ENCODE data around the gene TPRN. TPM values are rescaled to one million over a fixed set of nuclear protein-coding genes. Genes with fewer than 3 reads are reported as not detected.

TPRN gene
- total RNA-seq, 1 experiment from 2014 or later = 43.1 TPM

DNA sequence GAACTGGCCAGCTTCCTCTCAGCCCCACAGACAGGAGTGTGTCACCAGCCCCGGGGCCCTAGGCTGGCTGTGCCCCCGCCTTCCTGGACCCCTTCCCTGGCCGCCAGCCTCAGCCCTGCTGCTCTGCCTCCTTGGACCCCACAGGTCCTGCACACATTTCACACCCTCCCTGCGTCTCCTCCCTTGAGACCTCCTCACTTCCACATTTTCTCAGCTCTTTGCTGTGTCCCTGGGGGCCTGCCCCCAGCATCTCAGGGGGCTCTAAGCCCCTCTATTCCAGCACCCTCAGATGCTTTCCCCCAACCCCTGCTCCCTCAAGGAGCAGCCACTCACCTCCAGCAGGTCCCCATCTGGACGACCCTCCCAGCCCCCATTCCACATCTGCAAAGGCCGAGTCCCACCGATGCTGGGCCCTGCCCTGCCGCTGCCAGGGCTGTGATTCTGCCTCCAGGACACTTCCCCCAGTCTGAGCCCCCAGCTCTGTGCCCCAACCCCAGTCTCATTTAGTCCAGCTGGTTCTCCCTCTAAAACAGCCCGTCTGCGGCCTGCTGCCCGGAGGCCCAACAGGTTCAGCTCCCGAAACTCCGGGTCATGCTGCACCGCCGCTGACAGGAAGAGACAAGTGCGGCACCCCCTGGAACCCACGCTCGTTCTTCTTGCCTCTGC is 34.4 kb upstream of the TPRN start:
- ChIA-PET POLR2A (interaction anchor here (0.7 kb wide), 1 partner anchor 33 kb away, joined by 3 read pairs; no protein-coding TSS in a partner anchor), CTCF (interaction anchor here (0.6 to 4.6 kb wide), 12 partner anchors 9 to 206 kb away, joined by 3 to 143 read pairs (median 9); partner anchors contain the start of genes CYSRT1, NELFB, RNF208 and RNF224)
- Mint-ChIP-seq H3K36me3 (no peaks in the 10 kb centered on the region), H3K27me3 (ENCODE audit: low read depth) (no peaks in the 10 kb centered on the region), H3K4me1 (peaks cover 18% of the 10 kb centered on the region), H3K27ac (no peak overlapping the region; the same call in 1 of the 2 replicates), H3K4me3 (no peak overlapping the region), H3K9me3 (no peaks in the 10 kb centered on the region)
- DNase-seq (ENCODE audit: low spot score) (no peak), ATAC-seq (no peak)
- TF ChIP-seq, protein P1, sequence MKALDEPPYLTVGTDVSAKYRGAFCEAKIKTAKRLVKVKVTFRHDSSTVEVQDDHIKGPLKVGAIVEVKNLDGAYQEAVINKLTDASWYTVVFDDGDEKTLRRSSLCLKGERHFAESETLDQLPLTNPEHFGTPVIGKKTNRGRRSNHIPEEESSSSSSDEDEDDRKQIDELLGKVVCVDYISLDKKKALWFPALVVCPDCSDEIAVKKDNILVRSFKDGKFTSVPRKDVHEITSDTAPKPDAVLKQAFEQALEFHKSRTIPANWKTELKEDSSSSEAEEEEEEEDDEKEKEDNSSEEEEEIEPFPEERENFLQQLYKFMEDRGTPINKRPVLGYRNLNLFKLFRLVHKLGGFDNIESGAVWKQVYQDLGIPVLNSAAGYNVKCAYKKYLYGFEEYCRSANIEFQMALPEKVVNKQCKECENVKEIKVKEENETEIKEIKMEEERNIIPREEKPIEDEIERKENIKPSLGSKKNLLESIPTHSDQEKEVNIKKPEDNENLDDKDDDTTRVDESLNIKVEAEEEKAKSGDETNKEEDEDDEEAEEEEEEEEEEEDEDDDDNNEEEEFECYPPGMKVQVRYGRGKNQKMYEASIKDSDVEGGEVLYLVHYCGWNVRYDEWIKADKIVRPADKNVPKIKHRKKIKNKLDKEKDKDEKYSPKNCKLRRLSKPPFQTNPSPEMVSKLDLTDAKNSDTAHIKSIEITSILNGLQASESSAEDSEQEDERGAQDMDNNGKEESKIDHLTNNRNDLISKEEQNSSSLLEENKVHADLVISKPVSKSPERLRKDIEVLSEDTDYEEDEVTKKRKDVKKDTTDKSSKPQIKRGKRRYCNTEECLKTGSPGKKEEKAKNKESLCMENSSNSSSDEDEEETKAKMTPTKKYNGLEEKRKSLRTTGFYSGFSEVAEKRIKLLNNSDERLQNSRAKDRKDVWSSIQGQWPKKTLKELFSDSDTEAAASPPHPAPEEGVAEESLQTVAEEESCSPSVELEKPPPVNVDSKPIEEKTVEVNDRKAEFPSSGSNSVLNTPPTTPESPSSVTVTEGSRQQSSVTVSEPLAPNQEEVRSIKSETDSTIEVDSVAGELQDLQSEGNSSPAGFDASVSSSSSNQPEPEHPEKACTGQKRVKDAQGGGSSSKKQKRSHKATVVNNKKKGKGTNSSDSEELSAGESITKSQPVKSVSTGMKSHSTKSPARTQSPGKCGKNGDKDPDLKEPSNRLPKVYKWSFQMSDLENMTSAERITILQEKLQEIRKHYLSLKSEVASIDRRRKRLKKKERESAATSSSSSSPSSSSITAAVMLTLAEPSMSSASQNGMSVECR (CRISPR knock-in tag; IDR thresholded peaks at IDR 0.05; ENCODE audit: borderline replicate concordance) = no peak
- TF ChIP-seq SP1 (CRISPR knock-in tag; conservative IDR thresholded peaks at IDR 0.05) = no peak
- TF ChIP-seq, protein P2, sequence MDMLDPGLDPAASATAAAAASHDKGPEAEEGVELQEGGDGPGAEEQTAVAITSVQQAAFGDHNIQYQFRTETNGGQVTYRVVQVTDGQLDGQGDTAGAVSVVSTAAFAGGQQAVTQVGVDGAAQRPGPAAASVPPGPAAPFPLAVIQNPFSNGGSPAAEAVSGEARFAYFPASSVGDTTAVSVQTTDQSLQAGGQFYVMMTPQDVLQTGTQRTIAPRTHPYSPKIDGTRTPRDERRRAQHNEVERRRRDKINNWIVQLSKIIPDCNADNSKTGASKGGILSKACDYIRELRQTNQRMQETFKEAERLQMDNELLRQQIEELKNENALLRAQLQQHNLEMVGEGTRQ (CRISPR knock-in tag; IDR thresholded peaks at IDR 0.05) = no peak
- no peak for TF ChIP-seq RORB (CRISPR knock-in tag; IDR thresholded peaks at IDR 0.05)
- TF ChIP-seq, protein P3, sequence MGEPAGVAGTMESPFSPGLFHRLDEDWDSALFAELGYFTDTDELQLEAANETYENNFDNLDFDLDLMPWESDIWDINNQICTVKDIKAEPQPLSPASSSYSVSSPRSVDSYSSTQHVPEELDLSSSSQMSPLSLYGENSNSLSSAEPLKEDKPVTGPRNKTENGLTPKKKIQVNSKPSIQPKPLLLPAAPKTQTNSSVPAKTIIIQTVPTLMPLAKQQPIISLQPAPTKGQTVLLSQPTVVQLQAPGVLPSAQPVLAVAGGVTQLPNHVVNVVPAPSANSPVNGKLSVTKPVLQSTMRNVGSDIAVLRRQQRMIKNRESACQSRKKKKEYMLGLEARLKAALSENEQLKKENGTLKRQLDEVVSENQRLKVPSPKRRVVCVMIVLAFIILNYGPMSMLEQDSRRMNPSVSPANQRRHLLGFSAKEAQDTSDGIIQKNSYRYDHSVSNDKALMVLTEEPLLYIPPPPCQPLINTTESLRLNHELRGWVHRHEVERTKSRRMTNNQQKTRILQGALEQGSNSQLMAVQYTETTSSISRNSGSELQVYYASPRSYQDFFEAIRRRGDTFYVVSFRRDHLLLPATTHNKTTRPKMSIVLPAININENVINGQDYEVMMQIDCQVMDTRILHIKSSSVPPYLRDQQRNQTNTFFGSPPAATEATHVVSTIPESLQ (CRISPR knock-in tag; IDR thresholded peaks at IDR 0.05) = no peak
- TF ChIP-seq, protein P4, sequence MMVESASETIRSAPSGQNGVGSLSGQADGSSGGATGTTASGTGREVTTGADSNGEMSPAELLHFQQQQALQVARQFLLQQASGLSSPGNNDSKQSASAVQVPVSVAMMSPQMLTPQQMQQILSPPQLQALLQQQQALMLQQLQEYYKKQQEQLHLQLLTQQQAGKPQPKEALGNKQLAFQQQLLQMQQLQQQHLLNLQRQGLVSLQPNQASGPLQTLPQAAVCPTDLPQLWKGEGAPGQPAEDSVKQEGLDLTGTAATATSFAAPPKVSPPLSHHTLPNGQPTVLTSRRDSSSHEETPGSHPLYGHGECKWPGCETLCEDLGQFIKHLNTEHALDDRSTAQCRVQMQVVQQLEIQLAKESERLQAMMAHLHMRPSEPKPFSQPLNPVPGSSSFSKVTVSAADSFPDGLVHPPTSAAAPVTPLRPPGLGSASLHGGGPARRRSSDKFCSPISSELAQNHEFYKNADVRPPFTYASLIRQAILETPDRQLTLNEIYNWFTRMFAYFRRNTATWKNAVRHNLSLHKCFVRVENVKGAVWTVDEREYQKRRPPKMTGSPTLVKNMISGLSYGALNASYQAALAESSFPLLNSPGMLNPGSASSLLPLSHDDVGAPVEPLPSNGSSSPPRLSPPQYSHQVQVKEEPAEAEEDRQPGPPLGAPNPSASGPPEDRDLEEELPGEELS (CRISPR knock-in tag; IDR thresholded peaks at IDR 0.05) = no peak
- no peak for TF ChIP-seq CDX4 (CRISPR knock-in tag; IDR thresholded peaks at IDR 0.05; ENCODE audit: borderline replicate concordance)
- TF ChIP-seq ZNF317 (CRISPR knock-in tag; IDR thresholded peaks at IDR 0.05; ENCODE audit: borderline replicate concordance, low read depth) = no peak
- TF ChIP-seq FOXJ3 (CRISPR knock-in tag; IDR thresholded peaks at IDR 0.05; ENCODE audit: borderline replicate concordance) = no peak
- no peak for TF ChIP-seq ZNF396 (CRISPR knock-in tag; IDR thresholded peaks at IDR 0.05; ENCODE audit: borderline replicate concordance)
- no peak for TF ChIP-seq MAX (CRISPR knock-in tag; IDR thresholded peaks at IDR 0.05)
- TF ChIP-seq SOX15 (CRISPR knock-in tag; IDR thresholded peaks at IDR 0.05) = no peak
- TF ChIP-seq, protein P5, sequence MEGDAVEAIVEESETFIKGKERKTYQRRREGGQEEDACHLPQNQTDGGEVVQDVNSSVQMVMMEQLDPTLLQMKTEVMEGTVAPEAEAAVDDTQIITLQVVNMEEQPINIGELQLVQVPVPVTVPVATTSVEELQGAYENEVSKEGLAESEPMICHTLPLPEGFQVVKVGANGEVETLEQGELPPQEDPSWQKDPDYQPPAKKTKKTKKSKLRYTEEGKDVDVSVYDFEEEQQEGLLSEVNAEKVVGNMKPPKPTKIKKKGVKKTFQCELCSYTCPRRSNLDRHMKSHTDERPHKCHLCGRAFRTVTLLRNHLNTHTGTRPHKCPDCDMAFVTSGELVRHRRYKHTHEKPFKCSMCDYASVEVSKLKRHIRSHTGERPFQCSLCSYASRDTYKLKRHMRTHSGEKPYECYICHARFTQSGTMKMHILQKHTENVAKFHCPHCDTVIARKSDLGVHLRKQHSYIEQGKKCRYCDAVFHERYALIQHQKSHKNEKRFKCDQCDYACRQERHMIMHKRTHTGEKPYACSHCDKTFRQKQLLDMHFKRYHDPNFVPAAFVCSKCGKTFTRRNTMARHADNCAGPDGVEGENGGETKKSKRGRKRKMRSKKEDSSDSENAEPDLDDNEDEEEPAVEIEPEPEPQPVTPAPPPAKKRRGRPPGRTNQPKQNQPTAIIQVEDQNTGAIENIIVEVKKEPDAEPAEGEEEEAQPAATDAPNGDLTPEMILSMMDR (IDR thresholded peaks at IDR 0.05) = no peak
- no peak for TF ChIP-seq NFE2L1 (CRISPR knock-in tag; IDR thresholded peaks at IDR 0.05)
- TF ChIP-seq JAZF1 (CRISPR knock-in tag; IDR thresholded peaks at IDR 0.05) = no peak
- no peak for TF ChIP-seq ATF1 (CRISPR knock-in tag; IDR thresholded peaks at IDR 0.05)
- TF ChIP-seq ZNF423 (CRISPR knock-in tag; IDR thresholded peaks at IDR 0.05) = no peak
- TF ChIP-seq, protein P6, sequence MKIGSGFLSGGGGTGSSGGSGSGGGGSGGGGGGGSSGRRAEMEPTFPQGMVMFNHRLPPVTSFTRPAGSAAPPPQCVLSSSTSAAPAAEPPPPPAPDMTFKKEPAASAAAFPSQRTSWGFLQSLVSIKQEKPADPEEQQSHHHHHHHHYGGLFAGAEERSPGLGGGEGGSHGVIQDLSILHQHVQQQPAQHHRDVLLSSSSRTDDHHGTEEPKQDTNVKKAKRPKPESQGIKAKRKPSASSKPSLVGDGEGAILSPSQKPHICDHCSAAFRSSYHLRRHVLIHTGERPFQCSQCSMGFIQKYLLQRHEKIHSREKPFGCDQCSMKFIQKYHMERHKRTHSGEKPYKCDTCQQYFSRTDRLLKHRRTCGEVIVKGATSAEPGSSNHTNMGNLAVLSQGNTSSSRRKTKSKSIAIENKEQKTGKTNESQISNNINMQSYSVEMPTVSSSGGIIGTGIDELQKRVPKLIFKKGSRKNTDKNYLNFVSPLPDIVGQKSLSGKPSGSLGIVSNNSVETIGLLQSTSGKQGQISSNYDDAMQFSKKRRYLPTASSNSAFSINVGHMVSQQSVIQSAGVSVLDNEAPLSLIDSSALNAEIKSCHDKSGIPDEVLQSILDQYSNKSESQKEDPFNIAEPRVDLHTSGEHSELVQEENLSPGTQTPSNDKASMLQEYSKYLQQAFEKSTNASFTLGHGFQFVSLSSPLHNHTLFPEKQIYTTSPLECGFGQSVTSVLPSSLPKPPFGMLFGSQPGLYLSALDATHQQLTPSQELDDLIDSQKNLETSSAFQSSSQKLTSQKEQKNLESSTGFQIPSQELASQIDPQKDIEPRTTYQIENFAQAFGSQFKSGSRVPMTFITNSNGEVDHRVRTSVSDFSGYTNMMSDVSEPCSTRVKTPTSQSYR (CRISPR knock-in tag; IDR thresholded peaks at IDR 0.05) = no peak

Data from WTC11 (cell line).